Loucy (cell line): ENCODE measurements around the gene TMEM247.

ENCODE experiments used
- H2AFZ ChIP-seq: fragments of 200-600 bp; sonication (generic); 2 replicates; pipeline ENCODE4 v1.6.0; 2016; ENCODE audit warnings: antibody characterized with exemption, mild to moderate bottlenecking, low read length, moderate library complexity
- H3F3A ChIP-seq: fragments of 200-600 bp; 2 replicates; pipeline ENCODE4 v1.6.0; 2016; ENCODE audit warnings: antibody characterized with exemption, low read depth, mild to moderate bottlenecking
- H3K27me3 ChIP-seq: fragments of 200-600 bp; sonication (generic); 2 replicates; pipeline ENCODE4 v1.6.1; 2014; ENCODE audit warnings: low read length, mild to moderate bottlenecking; ENCODE audit not compliant: insufficient read depth, poor library complexity, severe bottlenecking
- H3K36me3 ChIP-seq: fragments of 200-600 bp; sonication (generic); 2 replicates; pipeline ENCODE4 v1.6.1; 2016; ENCODE audit warnings: low read length; ENCODE audit not compliant: insufficient read depth
- H3K4me1 ChIP-seq: fragments of 200-600 bp; sonication (generic); 2 replicates; pipeline ENCODE4 v1.5.1; 2014; ENCODE audit warnings: low read length, mild to moderate bottlenecking; ENCODE audit not compliant: insufficient read depth, poor library complexity, severe bottlenecking
- H3K4me2 ChIP-seq: fragments of 200-600 bp; sonication (generic); 2 replicates; pipeline ENCODE4 v1.6.0; 2014; ENCODE audit warnings: antibody characterized with exemption, low read length, low read depth, mild to moderate bottlenecking; ENCODE audit not compliant: poor library complexity, severe bottlenecking
- H3K4me3 ChIP-seq: fragments of 200-600 bp; sonication (generic); 2 replicates; pipeline ENCODE4 v1.5.1; 2014; ENCODE audit warnings: low read length, mild to moderate bottlenecking, mixed read lengths; ENCODE audit not compliant: poor library complexity, severe bottlenecking
- H3K79me2 ChIP-seq: fragments of 200-600 bp; sonication (generic); 2 replicates; pipeline ENCODE4 v1.6.1; 2014; ENCODE audit warnings: low read length; ENCODE audit not compliant: insufficient read depth
- H3K9ac ChIP-seq: fragments of 200-600 bp; sonication (generic); 2 replicates; pipeline ENCODE4 v1.6.0; 2014; ENCODE audit warnings: mild to moderate bottlenecking, low read depth, low read length, moderate library complexity; ENCODE audit not compliant: poor library complexity, severe bottlenecking
- H3K9me2 ChIP-seq: fragments of 200-600 bp; sonication (generic); replicated peaks from 2 replicates; pipeline ENCODE4 v1.6.1; 2016; ENCODE audit warnings: low read depth, low read length, mixed read lengths
- H3K9me3 ChIP-seq: fragments of 200-600 bp; sonication (generic); 2 replicates; pipeline ENCODE4 v1.6.1; 2014; ENCODE audit warnings: mild to moderate bottlenecking, antibody characterized with exemption, low read length, low read depth; ENCODE audit not compliant: insufficient read depth
- H4K20me1 ChIP-seq: fragments of 200-600 bp; sonication (generic); 2 replicates; pipeline ENCODE4 v1.6.0; 2014; ENCODE audit warnings: antibody characterized with exemption, low read length, mild to moderate bottlenecking; ENCODE audit not compliant: insufficient read depth, poor library complexity, severe bottlenecking
- CTCF ChIP-seq: fragments of 200-600 bp; sonication (generic); conservative IDR thresholded peaks from 2 replicates; pipeline ENCODE4 v1.5.1; 2014; ENCODE audit warnings: mild to moderate bottlenecking, antibody characterized with exemption, low read length
- EZH2phosphoT487 ChIP-seq: fragments of 200-600 bp; IDR thresholded peaks from 2 replicates; pipeline ENCODE4 v1.6.1; 2018; ENCODE audit warnings: antibody characterized with exemption, mild to moderate bottlenecking, moderate library complexity, borderline replicate concordance

The TMEM247 gene

DNA sequence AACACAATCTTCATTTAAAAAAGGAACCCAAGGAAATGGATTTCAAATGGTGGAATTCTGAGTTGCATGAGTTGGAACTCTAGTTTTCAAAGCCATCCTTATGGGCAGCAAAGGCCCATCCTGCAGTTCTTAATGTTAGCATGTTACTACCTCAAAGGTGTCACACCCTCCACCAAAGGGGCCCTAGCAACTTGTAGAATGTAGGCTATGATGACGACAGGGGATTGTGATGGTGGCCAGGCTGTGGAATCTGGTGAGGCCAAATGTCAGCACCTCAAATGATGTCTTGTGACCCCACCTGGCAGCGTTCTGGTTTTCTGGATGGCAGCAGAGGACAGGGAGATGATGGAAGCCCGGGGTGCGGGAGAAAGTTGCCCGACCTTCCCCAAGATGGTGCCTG lies at the start of gene TMEM247:
TMEM247 (plus strand) TSS at position 301 of the 400 bp plus-strand sequence.
- H3F3A ChIP-seq: no peaks in the 10 kb centered on the region
- H3K36me3 ChIP-seq: no peaks in the 10 kb centered on the region
- no peak within 1 kb of the TSS for H2AFZ ChIP-seq

GRCh38 chr2:46430413-46430812 lies 49.0 kb upstream of the TMEM247 start:
- Histone ChIP-seq H3K4me1 (peaks cover 49% of the 10 kb centered on the region), H2AFZ (no peak overlapping the region), H3F3A (no peaks in the 10 kb centered on the region), H4K20me1 (no peaks in the 10 kb centered on the region), H3K27me3 (no peaks in the 10 kb centered on the region), H3K9me2 (no peaks in the 10 kb centered on the region), H3K79me2 (no peaks in the 10 kb centered on the region), H3K9me3 (no peaks in the 10 kb centered on the region), H3K4me3 (no peak overlapping the region), H3K4me2 (peak overlapping the region; percentile 37), H3K9ac (no peak overlapping the region), H3K36me3 (no peaks in the 10 kb centered on the region)
- TF ChIP-seq EZH2phosphoT487 (no peak), CTCF (no peak)

More for the DNA sequence above, at the start of gene TMEM247:
- no peaks in the 10 kb centered on the region for H3K27me3 ChIP-seq
- no peaks in the 10 kb centered on the region for H3K79me2 ChIP-seq
- TF ChIP-seq CTCF (no peak), EZH2phosphoT487 (no peak)
- H3K4me2 ChIP-seq: no peak within 1 kb of the TSS
- H3K4me3 ChIP-seq: no peak within 1 kb of the TSS
- H3K9me3 ChIP-seq: no peaks in the 10 kb centered on the region
- no peaks in the 10 kb centered on the region for H4K20me1 ChIP-seq
- H3K9ac ChIP-seq: no peak within 1 kb of the TSS
- H3K4me1 ChIP-seq: no peaks in the 10 kb centered on the region
- no peaks in the 10 kb centered on the region for H3K9me2 ChIP-seq

GRCh38 chr2:46430992-46431391 lies 48.4 kb upstream of the TMEM247 start:
- H3K79me2 ChIP-seq: no peaks in the 10 kb centered on the region
- H3K9me3 ChIP-seq: no peaks in the 10 kb centered on the region
- no peaks in the 10 kb centered on the region for H3K27me3 ChIP-seq
- no peaks in the 10 kb centered on the region for H4K20me1 ChIP-seq
- no peaks in the 10 kb centered on the region for H3K36me3 ChIP-seq
- peak overlapping the region; percentile 37 for H3K4me2 ChIP-seq
- H3K9ac ChIP-seq: no peak overlapping the region
- H3K4me1 ChIP-seq: peaks cover 52% of the 10 kb centered on the region
- H3F3A ChIP-seq: no peaks in the 10 kb centered on the region
- H2AFZ ChIP-seq: no peak overlapping the region
- H3K4me3 ChIP-seq: no peak overlapping the region
- TF ChIP-seq CTCF (no peak), EZH2phosphoT487 (no peak)
- H3K9me2 ChIP-seq: no peaks in the 10 kb centered on the region
